Measurements from ENCODE around the gene SESN3.

DNA sequence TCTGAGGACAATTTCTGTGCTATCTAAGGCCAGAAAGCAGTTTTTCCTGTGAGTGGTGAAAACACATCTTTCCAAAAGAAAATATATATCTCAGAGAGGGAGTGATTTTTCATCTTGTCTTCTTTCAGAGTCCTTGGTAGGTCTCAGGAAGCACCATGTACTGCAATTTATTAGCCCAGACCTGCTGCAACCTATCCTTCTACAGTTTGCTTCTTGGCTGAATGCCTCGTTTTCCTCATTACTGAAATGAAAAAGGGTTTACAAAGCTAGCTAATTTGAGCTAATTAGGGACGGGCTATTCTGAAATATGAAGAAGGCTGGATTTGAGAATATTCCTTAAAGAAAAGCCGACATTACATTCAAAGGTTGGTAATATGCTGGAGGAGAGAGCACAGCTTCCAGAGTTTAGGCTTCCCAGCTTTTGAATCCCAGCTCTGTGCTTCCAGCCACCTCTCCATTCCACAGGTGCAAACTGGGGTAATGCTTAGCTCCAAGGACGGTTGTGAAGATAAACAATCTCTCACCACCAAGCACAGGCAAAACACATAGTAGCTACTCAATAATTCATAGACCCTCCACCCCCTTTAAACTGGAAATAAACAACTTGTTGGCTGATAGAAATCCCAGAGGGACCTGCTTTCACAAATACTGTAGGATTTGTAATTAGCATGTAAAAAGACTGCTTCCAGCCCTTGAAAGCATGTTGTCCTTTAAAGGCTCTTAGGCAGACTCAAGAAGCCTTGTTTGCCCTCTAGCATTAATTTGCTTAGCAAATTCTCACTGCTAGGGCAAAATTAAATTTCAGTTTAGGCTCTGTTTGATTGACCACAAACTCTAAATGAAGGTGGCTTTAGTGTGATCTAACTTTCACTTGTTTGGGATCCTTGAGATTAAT lies 24.5 kb upstream of the SESN3 start:
- TF ChIP-seq POLR2A (IDR thresholded peaks at IDR 0.05; ENCODE audit: low read depth, low read length) = no peak
- no peak for TF ChIP-seq TAF1 (IDR thresholded peaks at IDR 0.05; ENCODE audit: borderline replicate concordance, low read depth, low read length)

Measured in GM12892 (cell line).